Panc1 (cell line): ENCODE data around the gene ADGRB3. TPM values are rescaled to one million over a fixed set of nuclear protein-coding genes. Genes with fewer than 3 reads are reported as not detected.

Experiments
- ATAC-seq: fragments of 200-7000 bp; cut with Tn5 transposase; 2 replicates; pipeline ENCODE4 v1.9.1; 2020; ENCODE audit warnings: mild to moderate bottlenecking, moderate library complexity
- BruUV-seq: library from RNA; stranded (reverse); fragments of 400-500 nt; replicated peaks from 2 replicates; lab custom pipeline; 2021; lab: Mats Ljungman, UMichigan
- CTCF ChIA-PET: fragments of 300-600 bp; sonication (Branson Sonifier 250); formaldehyde crosslinking; loops from one replicate; lab custom pipeline; 2022; ENCODE audit warnings: antibody characterized with exemption; lab: Charles Lee
- POLR2A ChIA-PET: fragments of 300-600 bp; sonication (Branson Sonifier 250); formaldehyde crosslinking; loops from one replicate; lab custom pipeline; 2022; ENCODE audit warnings: antibody characterized with exemption; lab: Charles Lee
- DNase-seq: peaks from one replicate; pipeline ENCODE4 v3.0.0-alpha.2; 2010; ENCODE audit warnings: low read depth, low spot score
- H3K27ac ChIP-seq: 2 replicates; pipeline ENCODE4 v1.5.1; 2011; ENCODE audit warnings: mild to moderate bottlenecking, low read length, inconsistent platforms
- H3K27me3 ChIP-seq: fragments of 200-500 bp; sonication (Bioruptor generic); 2 replicates; pipeline ENCODE4 v1.6.0; 2014; ENCODE audit warnings: low read length, inconsistent platforms; ENCODE audit not compliant: control insufficient read depth, insufficient read depth
- H3K36me3 ChIP-seq: fragments of 200-500 bp; sonication (Bioruptor generic); 2 replicates; pipeline ENCODE4 v1.5.1; 2014; ENCODE audit warnings: inconsistent platforms, mild to moderate bottlenecking, low read length, moderate library complexity; ENCODE audit not compliant: control insufficient read depth, insufficient read depth
- H3K4me1 ChIP-seq: 2 replicates; pipeline ENCODE4 v1.5.1; 2011; ENCODE audit warnings: inconsistent platforms, mild to moderate bottlenecking, low read length, moderate library complexity; ENCODE audit not compliant: control insufficient read depth, insufficient read depth
- H3K4me3 ChIP-seq, 2 experiments: 2 replicates each; pipeline ENCODE4 v1.5.1; 2011 to 2012; ENCODE audit warnings: low read depth in 2 of 2, low read length in 2 of 2, mild to moderate bottlenecking in 2 of 2, inconsistent platforms in 1 of 2, moderate library complexity in 1 of 2
- H3K9me3 ChIP-seq: fragments of 200-500 bp; sonication (Bioruptor generic); 2 replicates; pipeline ENCODE4 v1.5.1; 2014; ENCODE audit warnings: low read depth, mild to moderate bottlenecking, inconsistent platforms, low read length, moderate library complexity; ENCODE audit not compliant: control insufficient read depth, insufficient read depth
- CTCF ChIP-seq: fragments of 450-650 bp; IDR thresholded peaks from 2 replicates; pipeline ENCODE4 v1.5.1; 2017; ENCODE audit warnings: mild to moderate bottlenecking
- POLR2AphosphoS5 ChIP-seq: IDR thresholded peaks from 2 replicates; pipeline ENCODE4 v1.6.1; 2012; ENCODE audit warnings: mild to moderate bottlenecking, low read depth, low read length, moderate library complexity
- SIN3A ChIP-seq: IDR thresholded peaks from 2 replicates; pipeline ENCODE4 v1.6.1; 2012; ENCODE audit warnings: low read depth, mild to moderate bottlenecking, low read length, moderate library complexity, borderline replicate concordance; ENCODE audit not compliant: insufficient read depth
- TCF7L2 ChIP-seq: IDR thresholded peaks from 2 replicates; pipeline ENCODE4 v1.6.1; 2011; ENCODE audit warnings: mild to moderate bottlenecking, low read depth, low read length, inconsistent platforms
- in situ Hi-C: cut with HindIII; loops from 2 replicates; pipeline ENCODE4 v1.10.0; 2016; ENCODE audit warnings: low sequenced_read_pairs, low pct_unique_long_range_greater_than_20kb
- intact Hi-C: fragments of 100-400 bp; cut with micrococcal nuclease; formaldehyde crosslinking; loops from one replicate; pipeline ENCODE4 v1.10.0; 2022; ENCODE audit not compliant: unreplicated experiment
- total RNA-seq: library from RNA; stranded (reverse); gene quantifications from one replicate; pipeline ENCODE4 v1.2.1, GENCODE V29; 2021; ENCODE audit not compliant: unreplicated experiment
- TF ChIP-seq, protein P1 (sequence below), 2 experiments: IDR thresholded peaks; 2 replicates each; pipeline ENCODE4 v1.6.1; 2011 to 2012; ENCODE audit warnings: low read depth in 2 of 2, control low read depth in 1 of 2, low read length in 1 of 2, mild to moderate bottlenecking in 1 of 2, moderate library complexity in 1 of 2; ENCODE audit not compliant: insufficient read depth in 1 of 2

Gene ADGRB3
- total RNA-seq, 1 experiment from 2014 or later, result 0.10 TPM

DNA sequence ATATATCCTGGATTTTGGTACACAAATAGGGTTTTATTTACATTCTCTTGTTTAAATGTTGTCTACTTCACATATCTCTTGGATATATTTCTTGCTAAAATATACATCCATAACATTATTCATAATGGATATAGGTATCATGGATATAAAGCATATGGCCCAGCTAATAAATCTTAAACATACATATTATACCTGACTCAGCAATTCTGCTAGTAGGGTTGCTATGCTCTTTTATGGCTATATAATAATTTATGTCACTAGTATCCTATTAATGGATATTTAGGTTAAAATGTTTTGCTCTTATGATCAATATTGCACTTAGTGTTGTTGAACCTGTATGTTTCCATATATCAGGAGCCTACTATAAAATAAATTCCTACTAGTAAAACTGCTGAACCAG lies 786.2 kb downstream of the ADGRB3 start:
- Histone ChIP-seq H3K27me3 (no peaks in the 10 kb centered on the region), H3K36me3 (no peaks in the 10 kb centered on the region), H3K4me1 (no peaks in the 10 kb centered on the region), H3K4me3 (no peak overlapping the region), H3K27ac (no peak overlapping the region), H3K9me3 (no peaks in the 10 kb centered on the region)
- TF ChIP-seq CTCF, result no peak
- TF ChIP-seq SIN3A, result no peak
- TF ChIP-seq TCF7L2, result no peak
- TF ChIP-seq POLR2AphosphoS5, result no peak
- no TSS peak for BruUV-seq
- intact Hi-C loops, result no loop called here
- POLR2A ChIA-PET, result no interaction called here
- CTCF ChIA-PET, result no interaction called here
- in situ Hi-C loops, result no loop called here
- no peak for DNase-seq
- ATAC-seq, result no peak

DNA sequence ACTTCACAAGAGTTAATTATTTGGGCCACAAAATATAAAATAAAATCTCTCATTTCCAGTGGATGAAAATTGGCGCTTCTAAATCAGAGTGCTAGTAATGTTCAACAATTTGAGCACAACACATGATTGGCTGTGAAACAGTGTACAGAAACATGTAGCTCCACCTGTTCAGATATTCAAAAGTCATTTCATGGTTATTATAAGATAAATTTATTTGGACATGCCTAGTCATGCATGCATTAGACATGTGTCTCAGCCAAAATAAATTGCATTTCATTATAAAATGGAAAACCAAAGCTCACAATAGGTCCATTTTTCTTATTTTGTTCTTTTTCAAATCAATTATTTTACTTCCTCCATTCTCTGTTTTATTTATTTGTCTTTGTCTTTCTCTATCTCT lies 786.9 kb downstream of the ADGRB3 start:
- Histone ChIP-seq H3K27me3 (no peaks in the 10 kb centered on the region), H3K9me3 (no peaks in the 10 kb centered on the region), H3K4me1 (no peaks in the 10 kb centered on the region), H3K36me3 (no peaks in the 10 kb centered on the region), H3K4me3 (no peak overlapping the region), H3K27ac (no peak overlapping the region)
- ATAC-seq (no peak), DNase-seq (no peak)
- in situ Hi-C loops, result no loop called here
- TF ChIP-seq TCF7L2, result no peak
- no peak for TF ChIP-seq CTCF
- TF ChIP-seq SIN3A, result no peak
- POLR2A ChIA-PET, result no interaction called here
- CTCF ChIA-PET, result no interaction called here
- no TSS peak for BruUV-seq
- intact Hi-C loops, result no loop called here

DNA sequence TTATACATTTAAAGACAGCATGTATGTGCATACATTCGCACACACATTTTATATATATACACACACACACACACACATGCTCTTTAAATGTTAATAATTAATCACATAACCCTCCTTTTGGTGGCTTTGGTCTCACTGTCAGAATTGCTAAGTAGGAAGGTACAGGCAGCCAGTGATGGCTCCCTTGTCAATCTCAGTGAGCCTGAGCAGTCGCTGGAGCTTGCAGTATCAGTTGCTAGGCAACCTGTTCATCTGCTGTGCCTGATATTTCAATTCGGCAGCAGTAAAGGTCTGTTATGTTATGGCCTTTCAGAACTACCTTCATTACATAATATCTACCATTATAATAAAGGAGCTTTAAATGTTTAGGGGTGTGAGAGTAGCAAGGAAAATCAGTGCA lies 787.4 kb downstream of the ADGRB3 start:
- Histone ChIP-seq H3K4me3 (no peak overlapping the region), H3K36me3 (no peaks in the 10 kb centered on the region), H3K27ac (no peak overlapping the region), H3K9me3 (no peaks in the 10 kb centered on the region), H3K27me3 (no peaks in the 10 kb centered on the region), H3K4me1 (no peaks in the 10 kb centered on the region)
- in situ Hi-C loops (no loop called here), intact Hi-C loops (no loop called here)
- TF ChIP-seq TCF7L2 (no peak), SIN3A (no peak), POLR2AphosphoS5 (no peak)
- ChIA-PET CTCF (no interaction called here), POLR2A (no interaction called here)
- BruUV-seq, result no TSS peak
- ATAC-seq, result no peak
- DNase-seq, result no peak

DNA sequence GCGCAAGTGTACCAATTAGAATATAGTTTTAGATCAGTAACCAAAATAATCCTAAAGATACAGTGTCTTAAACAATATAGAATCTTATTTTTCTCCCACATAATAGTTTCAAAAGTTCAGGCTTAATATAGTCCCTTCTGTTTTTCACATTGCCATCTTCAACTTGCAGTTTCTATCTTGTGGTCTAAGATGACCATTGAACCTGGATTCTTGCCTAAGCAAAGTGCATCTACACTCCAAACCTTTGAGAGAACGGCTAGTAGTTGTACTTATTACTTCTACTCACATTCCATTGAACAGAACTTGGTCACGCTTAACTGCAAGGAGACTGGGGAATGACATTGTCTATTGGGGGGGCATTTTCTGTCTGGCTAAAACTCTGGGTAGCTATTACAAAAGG lies 788.7 kb downstream of the ADGRB3 start:
- Histone ChIP-seq H3K9me3 (no peaks in the 10 kb centered on the region), H3K36me3 (no peaks in the 10 kb centered on the region), H3K4me3 (no peak overlapping the region), H3K27ac (no peak overlapping the region), H3K27me3 (no peaks in the 10 kb centered on the region), H3K4me1 (no peaks in the 10 kb centered on the region)
- ChIA-PET CTCF (no interaction called here), POLR2A (no interaction called here)
- in situ Hi-C loops, result no loop called here
- BruUV-seq, result no TSS peak
- intact Hi-C loops, result no loop called here
- ATAC-seq (no peak), DNase-seq (no peak)
- TF ChIP-seq CTCF (no peak), POLR2AphosphoS5 (no peak), SIN3A (no peak), TCF7L2 (no peak)
- TF ChIP-seq, protein P1, sequence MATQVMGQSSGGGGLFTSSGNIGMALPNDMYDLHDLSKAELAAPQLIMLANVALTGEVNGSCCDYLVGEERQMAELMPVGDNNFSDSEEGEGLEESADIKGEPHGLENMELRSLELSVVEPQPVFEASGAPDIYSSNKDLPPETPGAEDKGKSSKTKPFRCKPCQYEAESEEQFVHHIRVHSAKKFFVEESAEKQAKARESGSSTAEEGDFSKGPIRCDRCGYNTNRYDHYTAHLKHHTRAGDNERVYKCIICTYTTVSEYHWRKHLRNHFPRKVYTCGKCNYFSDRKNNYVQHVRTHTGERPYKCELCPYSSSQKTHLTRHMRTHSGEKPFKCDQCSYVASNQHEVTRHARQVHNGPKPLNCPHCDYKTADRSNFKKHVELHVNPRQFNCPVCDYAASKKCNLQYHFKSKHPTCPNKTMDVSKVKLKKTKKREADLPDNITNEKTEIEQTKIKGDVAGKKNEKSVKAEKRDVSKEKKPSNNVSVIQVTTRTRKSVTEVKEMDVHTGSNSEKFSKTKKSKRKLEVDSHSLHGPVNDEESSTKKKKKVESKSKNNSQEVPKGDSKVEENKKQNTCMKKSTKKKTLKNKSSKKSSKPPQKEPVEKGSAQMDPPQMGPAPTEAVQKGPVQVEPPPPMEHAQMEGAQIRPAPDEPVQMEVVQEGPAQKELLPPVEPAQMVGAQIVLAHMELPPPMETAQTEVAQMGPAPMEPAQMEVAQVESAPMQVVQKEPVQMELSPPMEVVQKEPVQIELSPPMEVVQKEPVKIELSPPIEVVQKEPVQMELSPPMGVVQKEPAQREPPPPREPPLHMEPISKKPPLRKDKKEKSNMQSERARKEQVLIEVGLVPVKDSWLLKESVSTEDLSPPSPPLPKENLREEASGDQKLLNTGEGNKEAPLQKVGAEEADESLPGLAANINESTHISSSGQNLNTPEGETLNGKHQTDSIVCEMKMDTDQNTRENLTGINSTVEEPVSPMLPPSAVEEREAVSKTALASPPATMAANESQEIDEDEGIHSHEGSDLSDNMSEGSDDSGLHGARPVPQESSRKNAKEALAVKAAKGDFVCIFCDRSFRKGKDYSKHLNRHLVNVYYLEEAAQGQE (IDR thresholded peaks at IDR 0.05; ENCODE audit: insufficient read depth in 1 of 2, low read depth in 2 of 2, low read length in 1 of 2), result no peak
